GM12864 (cell line): ENCODE results near the gene ANO3.

Source experiments
- DNase-seq: peaks from one replicate; pipeline ENCODE4 v3.0.0-alpha.2; 2011; ENCODE audit warnings: low read depth
- H3K4me3 ChIP-seq: 2 replicates; pipeline ENCODE4 v1.5.1; 2011; ENCODE audit warnings: mild to moderate bottlenecking, low read depth, low read length, control low read depth
- CTCF ChIP-seq: IDR thresholded peaks from 2 replicates; pipeline ENCODE4 v1.5.1; 2011; ENCODE audit warnings: low read depth, mild to moderate bottlenecking, moderate library complexity, low read length, control low read depth, inconsistent platforms; ENCODE audit errors: missing control alignments

The ANO3 gene

GRCh38 chr11:26353010-26353409 is 21.1 kb downstream of the ANO3 start:
- no peak for TF ChIP-seq CTCF
- no peak overlapping the region for H3K4me3 ChIP-seq
- no peak for DNase-seq

GRCh38 chr11:26359055-26359454 is 27.1 kb downstream of the ANO3 start:
- H3K4me3 ChIP-seq: no peak overlapping the region
- DNase-seq: no peak
- no peak for TF ChIP-seq CTCF

GRCh38 chr11:26365284-26365683 is 33.4 kb downstream of the ANO3 start:
- H3K4me3 ChIP-seq: no peak overlapping the region
- TF ChIP-seq CTCF: no peak
- DNase-seq: no peak

GRCh38 chr11:26377619-26378018 is 45.7 kb downstream of the ANO3 start:
- no peak for DNase-seq
- no peak for TF ChIP-seq CTCF
- no peak overlapping the region for H3K4me3 ChIP-seq

GRCh38 chr11:26399336-26399735 is 67.4 kb downstream of the ANO3 start:
- no peak for TF ChIP-seq CTCF
- DNase-seq: no peak
- no peak overlapping the region for H3K4me3 ChIP-seq

- no peak for DNase-seq
- TF ChIP-seq CTCF: no peak
- no peak overlapping the region for H3K4me3 ChIP-seq
Observed at GRCh38 chr11:26410706-26411366, 78.9 kb downstream of the ANO3 start.

- TF ChIP-seq CTCF: no peak
- no peak overlapping the region for H3K4me3 ChIP-seq
- DNase-seq: no peak
Observed at GRCh38 chr11:26412955-26413354, 81.0 kb downstream of the ANO3 start.
